Keratinocyte (primary cell): Measurements from ENCODE around the gene DNAJB2. TPM values are rescaled to one million over a fixed set of nuclear protein-coding genes. Genes with fewer than 3 reads are reported as not detected.

ENCODE experiments used
- DNase-seq: peaks from one replicate; pipeline ENCODE4 v3.0.0-alpha.2; 2011; ENCODE audit warnings: low read depth, missing footprints, low spot score
- FAIRE-seq: peaks from 2 replicates; lab custom pipeline; 2011; peaks lifted over from hg19 to GRCh38; lab: Jason Lieb, UNC
- H2AFZ ChIP-seq: 2 replicates; pipeline ENCODE4 v1.6.0; 2012; ENCODE audit warnings: low read length, control low read depth, inconsistent platforms; ENCODE audit not compliant: control insufficient read depth
- H3K27ac ChIP-seq: 2 replicates; pipeline ENCODE4 v1.5.1; 2011; ENCODE audit warnings: low read length; ENCODE audit not compliant: control insufficient read depth, insufficient read depth
- H3K27me3 ChIP-seq: 3 replicates; pipeline ENCODE4 v1.6.0; 2011; ENCODE audit warnings: low read length; ENCODE audit not compliant: control insufficient read depth, insufficient read depth; ENCODE audit errors: extremely low read depth
- H3K36me3 ChIP-seq, 2 experiments: 2 replicates in 1 of 2; 3 replicates in 1 of 2; pipeline ENCODE4 v1.5.1; 2011; ENCODE audit warnings: low read length in 2 of 2, mild to moderate bottlenecking in 1 of 2; ENCODE audit not compliant: control insufficient read depth in 2 of 2, insufficient read depth in 2 of 2; ENCODE audit errors: extremely low read depth in 1 of 2
- H3K4me1 ChIP-seq: 3 replicates; pipeline ENCODE4 v1.5.1; 2011; ENCODE audit warnings: low read length; ENCODE audit not compliant: control insufficient read depth, insufficient read depth; ENCODE audit errors: extremely low read depth
- H3K4me2 ChIP-seq: 3 replicates; pipeline ENCODE4 v1.6.0; 2011; ENCODE audit warnings: low read depth, low read length; ENCODE audit not compliant: control insufficient read depth, insufficient read depth; ENCODE audit errors: extremely low read depth
- H3K4me3 ChIP-seq, 3 experiments: fragments of 200-600 bp in 1 of 3; sonication (generic) in 1 of 3; 2 replicates in 2 of 3; 3 replicates in 1 of 3; pipeline ENCODE4 v1.5.1; 2011 to 2016; ENCODE audit warnings: low read length in 3 of 3, mild to moderate bottlenecking in 3 of 3, control low read depth in 2 of 3, inconsistent platforms in 1 of 3, low read depth in 1 of 3, mixed read lengths in 1 of 3, mixed run types in 1 of 3, moderate library complexity in 1 of 3; ENCODE audit not compliant: control insufficient read depth in 2 of 3, insufficient read depth in 2 of 3; ENCODE audit errors: extremely low read depth in 1 of 3
- H3K79me2 ChIP-seq: 2 replicates; pipeline ENCODE4 v1.6.0; 2012; ENCODE audit warnings: low read length; ENCODE audit not compliant: control insufficient read depth, insufficient read depth
- H3K9ac ChIP-seq: 3 replicates; pipeline ENCODE4 v1.6.0; 2011; ENCODE audit warnings: low read length; ENCODE audit not compliant: control insufficient read depth, insufficient read depth; ENCODE audit errors: extremely low read depth
- H3K9me1 ChIP-seq: 3 replicates; pipeline ENCODE4 v1.6.0; 2011; ENCODE audit warnings: low read length; ENCODE audit not compliant: control insufficient read depth, insufficient read depth; ENCODE audit errors: extremely low read depth
- H3K9me3 ChIP-seq: 2 replicates; pipeline ENCODE4 v1.5.1; 2012; ENCODE audit warnings: low read depth, low read length; ENCODE audit not compliant: control insufficient read depth
- H4K20me1 ChIP-seq: 3 replicates; pipeline ENCODE4 v1.6.0; 2011; ENCODE audit warnings: low read length; ENCODE audit not compliant: control insufficient read depth, insufficient read depth; ENCODE audit errors: extremely low read depth
- CTCF ChIP-seq, 3 experiments: IDR thresholded peaks in 1 of 3; conservative IDR thresholded peaks in 1 of 3; optimal IDR thresholded peaks in 1 of 3; 2 replicates in 2 of 3; 3 replicates in 1 of 3; pipeline versions ENCODE3 to v1.5.1; 2011; ENCODE audit warnings: low read length in 3 of 3, mild to moderate bottlenecking in 3 of 3, moderate library complexity in 2 of 3, control low read depth in 1 of 3, inconsistent platforms in 1 of 3; ENCODE audit not compliant: insufficient read depth in 2 of 3; ENCODE audit errors: extremely low read depth in 1 of 3
- EZH2 ChIP-seq: IDR thresholded peaks from one replicate; pipeline ENCODE4 v1.6.1; 2012; ENCODE audit warnings: inconsistent platforms, mild to moderate bottlenecking, low read length, moderate library complexity
- dilution Hi-C: fragments of 300-500 bp; cut with MboI; formaldehyde crosslinking; loops from one replicate; pipeline ENCODE4 v1.7.0; 2020; ENCODE audit warnings: low sequenced_read_pairs; ENCODE audit not compliant: extremely low pct_ligation_motif_present
- polyA plus RNA-seq, 5 experiments: library from polyadenylated mRNA; depleted of rRNA in 3 of 5; stranded (reverse) in 3 of 5; stranded (forward) in 1 of 5; unstranded in 1 of 5; fragments of >200 nt; gene quantifications; 1 replicate in 1 of 5; 2 replicates in 3 of 5; 3 replicates in 1 of 5; pipeline versions ENCODE4 v1.2.1 to v1.2.3, GENCODE V29; 2011 to 2012; ENCODE audit warnings: missing spikeins in 2 of 5, low read depth in 1 of 5, low replicate concordance in 1 of 5

Gene DNAJB2
- polyA plus RNA-seq, 1 donor (not counting 4 experiments of a cell fraction or from before 2014, with no cell fraction given): 51.7 TPM

GRCh38 chr2:219252570-219252899 lies 26.6 kb upstream of the DNAJB2 start:
- Histone ChIP-seq H3K27ac (peak overlapping the region; percentile 85), H4K20me1 (peaks cover 5% of the 10 kb centered on the region), H3K36me3 (peaks cover 27 to 33% of the 10 kb centered on the region in 2 experiments), H3K4me1 (peaks cover 52% of the 10 kb centered on the region), H3K4me3 (peak overlapping the region; percentile 74 to 92 (median 90)), H3K79me2 (peaks cover 42% of the 10 kb centered on the region), H3K4me2 (peak overlapping the region; percentile 95), H3K9me3 (no peaks in the 10 kb centered on the region), H3K27me3 (peaks cover 4% of the 10 kb centered on the region), H2AFZ (no peak overlapping the region), H3K9ac (peak overlapping the region; percentile 93), H3K9me1 (no peaks in the 10 kb centered on the region)
- DNase-seq (no peak), FAIRE-seq (no peak)
- dilution Hi-C loops: no loop called here
- TF ChIP-seq EZH2: no peak
- TF ChIP-seq CTCF (optimal IDR thresholded peaks at IDR 0.05 in 1 of 3, IDR thresholded peaks at IDR 0.05 in 1 of 3, conservative IDR thresholded peaks at IDR 0.05 in 1 of 3; ENCODE audit: extremely low read depth in 1 of 3, insufficient read depth in 2 of 3, low read length in 3 of 3): no peak

GRCh38 chr2:219252900-219253752 lies 26.0 kb upstream of the DNAJB2 start, which contains the start of gene TUBA4B:
Gene TUBA4B (plus strand): TSS chr2:219253243. CDS start chr2:219253408, 165 bp downstream.
- Histone ChIP-seq H3K9me1 (no peaks in the 10 kb centered on the region), H2AFZ (peak within 1 kb of the TSS; percentile 92), H3K79me2 (peaks cover 36% of the 10 kb centered on the region), H3K4me1 (peaks cover 47% of the 10 kb centered on the region), H3K27ac (peak within 1 kb of the TSS; percentile 85), H3K4me3 (peak within 1 kb of the TSS; percentile 74 to 92 (median 90)), H3K4me2 (peak within 1 kb of the TSS; percentile 95), H3K9ac (peak within 1 kb of the TSS; percentile 93), H3K9me3 (no peaks in the 10 kb centered on the region), H3K27me3 (peaks cover 4% of the 10 kb centered on the region), H3K36me3 (peaks cover 22 to 27% of the 10 kb centered on the region in 2 experiments), H4K20me1 (peaks cover 5% of the 10 kb centered on the region)
- TF ChIP-seq EZH2 (no peak), CTCF (optimal IDR thresholded peaks at IDR 0.05 in 1 of 3, IDR thresholded peaks at IDR 0.05 in 1 of 3, conservative IDR thresholded peaks at IDR 0.05 in 1 of 3; ENCODE audit: extremely low read depth in 1 of 3, insufficient read depth in 2 of 3, low read length in 3 of 3) (no peak)
- dilution Hi-C loops: no loop called here
- DNase-seq: no peak
- no peak for FAIRE-seq
